Osteoblast (primary cell): ENCODE measurements around the gene DCTN2. TPM values are rescaled to one million over a fixed set of nuclear protein-coding genes. Genes with fewer than 3 reads are reported as not detected.
"Not testable (repeated sequence)": the region's sequence is repeated elsewhere in the genome, so short reads cannot be mapped to it uniquely, and the experiment has no call there.

Experiments used
- DNase-seq: peaks from one replicate; pipeline ENCODE4 v3.0.0; 2011; ENCODE audit warnings: low spot score, mixed read lengths; ENCODE audit not compliant: insufficient read length; ENCODE audit errors: missing footprints
- H2AFZ ChIP-seq: 2 replicates; pipeline ENCODE4 v1.6.0; 2011; ENCODE audit warnings: mild to moderate bottlenecking, low read length
- H3K27ac ChIP-seq: 2 replicates; pipeline ENCODE4 v1.5.1; 2011; ENCODE audit warnings: mild to moderate bottlenecking, low read depth, low read length, moderate library complexity
- H3K27me3 ChIP-seq: 2 replicates; pipeline ENCODE4 v1.6.0; 2012; ENCODE audit warnings: mild to moderate bottlenecking, control low read depth, inconsistent platforms, low read length, moderate library complexity; ENCODE audit not compliant: insufficient read depth
- H3K36me3 ChIP-seq: 2 replicates; pipeline ENCODE4 v1.5.1; 2011; ENCODE audit warnings: mild to moderate bottlenecking, low read length, control low read depth, moderate library complexity; ENCODE audit not compliant: insufficient read depth
- H3K4me1 ChIP-seq: 2 replicates; pipeline ENCODE4 v1.5.1; 2011; ENCODE audit warnings: mild to moderate bottlenecking, low read length, control low read depth, moderate library complexity; ENCODE audit not compliant: insufficient read depth
- H3K4me2 ChIP-seq: 2 replicates; pipeline ENCODE4 v1.6.0; 2011; ENCODE audit warnings: mild to moderate bottlenecking, low read length; ENCODE audit not compliant: insufficient read depth
- H3K4me3 ChIP-seq: fragments of 200-600 bp; sonication (generic); 3 replicates; pipeline ENCODE4 v1.5.1; 2012; ENCODE audit warnings: mild to moderate bottlenecking, low read length, inconsistent platforms; ENCODE audit not compliant: insufficient read depth
- H3K79me2 ChIP-seq: 2 replicates; pipeline ENCODE4 v1.6.0; 2012; ENCODE audit warnings: mild to moderate bottlenecking, low read length, control low read depth, inconsistent platforms; ENCODE audit not compliant: insufficient read depth
- H3K9me3 ChIP-seq: 2 replicates; pipeline ENCODE4 v1.5.1; 2011; ENCODE audit warnings: low read depth, low read length, control low read depth
- H4K20me1 ChIP-seq: 2 replicates; pipeline ENCODE4 v1.6.0; 2012; ENCODE audit warnings: mild to moderate bottlenecking, low read length, control low read depth; ENCODE audit not compliant: insufficient read depth
- total RNA-seq: library from RNA; depleted of rRNA; stranded (reverse); fragments of >200 nt; gene quantifications from 2 replicates; pipeline ENCODE4 v1.2.3, GENCODE V29; 2012
- TF ChIP-seq, protein P1 (sequence below): IDR thresholded peaks from 2 replicates; pipeline ENCODE4 v1.5.1; 2011; ENCODE audit warnings: mild to moderate bottlenecking, low read depth, low read length, moderate library complexity; ENCODE audit errors: extremely low read depth

Gene DCTN2
- total RNA-seq, 1 donor, result 123 TPM

DNA sequence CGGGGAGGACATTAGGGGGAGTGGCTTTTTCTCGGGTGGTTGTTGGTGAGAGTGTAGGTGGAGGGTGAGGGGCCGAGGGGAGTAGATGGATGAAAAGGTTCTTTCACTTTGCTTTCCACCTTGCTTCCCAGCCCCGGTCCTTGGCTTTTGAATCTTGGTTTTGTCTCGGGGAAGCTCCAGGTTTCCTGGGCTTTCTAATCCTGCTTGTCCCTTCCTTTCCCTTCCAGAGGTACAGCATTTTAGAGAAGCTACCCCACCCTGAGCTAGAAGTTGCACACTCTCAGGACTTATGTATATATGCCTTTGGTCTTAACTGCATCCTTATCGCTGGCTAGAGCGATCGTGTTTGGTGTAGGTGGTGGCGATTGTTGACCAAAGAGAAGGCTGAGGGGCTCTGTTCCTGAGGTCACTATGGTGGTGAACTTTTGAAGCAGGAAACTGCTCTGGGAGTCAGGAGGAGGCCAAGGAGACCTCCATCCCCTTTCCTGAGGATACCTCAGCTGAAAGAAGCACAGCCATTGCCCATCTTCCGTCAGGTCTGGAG is 44.9 kb upstream of the DCTN2 start:
- peaks cover 6% of the 10 kb centered on the region for H3K36me3 ChIP-seq
- H3K27ac ChIP-seq, result no peak overlapping the region
- peaks cover 9% of the 10 kb centered on the region for H3K4me1 ChIP-seq
- no peaks in the 10 kb centered on the region for H4K20me1 ChIP-seq
- no peak for DNase-seq
- TF ChIP-seq, protein P1, sequence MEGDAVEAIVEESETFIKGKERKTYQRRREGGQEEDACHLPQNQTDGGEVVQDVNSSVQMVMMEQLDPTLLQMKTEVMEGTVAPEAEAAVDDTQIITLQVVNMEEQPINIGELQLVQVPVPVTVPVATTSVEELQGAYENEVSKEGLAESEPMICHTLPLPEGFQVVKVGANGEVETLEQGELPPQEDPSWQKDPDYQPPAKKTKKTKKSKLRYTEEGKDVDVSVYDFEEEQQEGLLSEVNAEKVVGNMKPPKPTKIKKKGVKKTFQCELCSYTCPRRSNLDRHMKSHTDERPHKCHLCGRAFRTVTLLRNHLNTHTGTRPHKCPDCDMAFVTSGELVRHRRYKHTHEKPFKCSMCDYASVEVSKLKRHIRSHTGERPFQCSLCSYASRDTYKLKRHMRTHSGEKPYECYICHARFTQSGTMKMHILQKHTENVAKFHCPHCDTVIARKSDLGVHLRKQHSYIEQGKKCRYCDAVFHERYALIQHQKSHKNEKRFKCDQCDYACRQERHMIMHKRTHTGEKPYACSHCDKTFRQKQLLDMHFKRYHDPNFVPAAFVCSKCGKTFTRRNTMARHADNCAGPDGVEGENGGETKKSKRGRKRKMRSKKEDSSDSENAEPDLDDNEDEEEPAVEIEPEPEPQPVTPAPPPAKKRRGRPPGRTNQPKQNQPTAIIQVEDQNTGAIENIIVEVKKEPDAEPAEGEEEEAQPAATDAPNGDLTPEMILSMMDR, result no peak
- peak overlapping the region; percentile 97 for H2AFZ ChIP-seq
- no peaks in the 10 kb centered on the region for H3K9me3 ChIP-seq
- H3K4me2 ChIP-seq, result peak overlapping the region; percentile 92
- peaks cover 16% of the 10 kb centered on the region for H3K27me3 ChIP-seq
- H3K79me2 ChIP-seq, result peaks cover 7% of the 10 kb centered on the region
- peak overlapping the region; percentile 94 for H3K4me3 ChIP-seq

DNA sequence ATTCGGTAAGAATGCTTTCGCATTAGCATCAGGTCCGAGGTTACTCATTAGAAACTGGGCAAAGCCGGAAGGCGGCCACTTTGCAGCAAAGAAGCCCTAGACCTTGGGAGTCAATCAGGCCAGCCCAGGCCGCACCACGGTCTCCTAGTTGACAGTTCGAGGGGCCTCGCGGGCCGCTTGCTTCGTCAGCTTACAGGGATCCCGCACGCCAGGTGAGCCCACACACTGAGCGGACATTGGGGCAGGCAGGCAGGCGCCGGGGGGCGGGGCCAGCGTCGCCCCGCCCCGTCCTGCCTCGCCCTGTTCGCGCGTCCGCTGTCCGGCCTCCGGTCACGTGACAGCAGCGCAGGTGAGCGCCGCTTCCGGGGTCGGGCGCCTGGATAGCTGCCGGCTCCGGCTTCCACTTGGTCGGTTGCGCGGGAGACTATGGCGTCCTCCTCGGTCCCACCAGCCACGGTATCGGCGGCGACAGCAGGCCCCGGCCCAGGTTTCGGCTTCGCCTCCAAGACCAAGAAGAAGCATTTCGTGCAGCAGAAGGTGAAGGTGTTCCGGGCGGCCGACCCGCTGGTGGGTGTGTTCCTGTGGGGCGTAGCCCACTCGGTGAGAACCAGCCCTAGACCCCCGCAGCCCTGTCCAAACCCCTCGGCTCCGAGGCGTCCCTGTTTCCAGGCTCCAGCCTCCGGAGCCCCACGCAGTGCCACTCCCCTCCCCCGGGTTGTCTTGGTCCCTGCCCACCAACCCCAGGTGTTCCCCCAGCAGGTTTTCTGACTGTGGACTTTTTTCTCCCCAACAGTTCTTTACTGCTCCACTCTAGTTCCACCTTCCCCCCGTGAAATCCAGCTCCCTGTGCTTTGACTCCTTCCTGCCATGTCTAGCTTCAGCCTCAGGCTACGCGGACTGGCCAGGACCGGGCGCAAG is 44.1 kb upstream of the DCTN2 start, which contains the start of gene PIP4K2C:
Gene PIP4K2C, plus strand, starts transcription at position 329 of the 918 bp plus-strand sequence. Its CDS starts 98 bp downstream, at position 427.
- Histone ChIP-seq H3K4me2 (peak within 1 kb of the TSS; percentile 92), H3K9me3 (no peaks in the 10 kb centered on the region), H3K36me3 (peaks cover 5% of the 10 kb centered on the region), H3K4me1 (peaks cover 9% of the 10 kb centered on the region), H3K4me3 (peak within 1 kb of the TSS; percentile 94), H3K27me3 (peaks cover 21% of the 10 kb centered on the region), H4K20me1 (no peaks in the 10 kb centered on the region), H3K27ac (peak within 1 kb of the TSS; percentile 41), H2AFZ (peak within 1 kb of the TSS; percentile 97), H3K79me2 (peaks cover 7% of the 10 kb centered on the region)
- peak; percentile 91 for DNase-seq
- TF ChIP-seq, protein P1, result no peak

DNA sequence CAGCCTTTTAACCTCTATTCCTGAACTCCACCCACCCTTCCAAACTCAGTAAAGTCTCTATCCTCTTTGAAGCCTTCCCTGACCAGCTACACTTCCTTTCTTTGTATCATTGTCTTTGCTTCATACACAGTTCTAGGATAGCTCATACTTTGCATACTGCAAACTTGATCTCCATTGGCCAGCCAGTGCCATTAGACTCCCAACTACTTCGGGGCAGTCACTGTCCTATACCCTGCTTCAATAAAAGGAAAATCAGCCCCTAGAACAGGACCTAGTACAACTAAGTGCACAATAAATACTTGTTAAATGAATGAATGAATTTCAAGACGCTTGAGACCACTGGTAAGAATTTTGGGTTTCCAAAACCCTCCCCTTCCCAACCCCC is 43.5 kb upstream of the DCTN2 start:
- no peaks in the 10 kb centered on the region for H3K36me3 ChIP-seq
- DNase-seq, result no peak
- TF ChIP-seq, protein P1, result no peak
- no peaks in the 10 kb centered on the region for H4K20me1 ChIP-seq
- H3K4me1 ChIP-seq, result peaks cover 9% of the 10 kb centered on the region
- no peaks in the 10 kb centered on the region for H3K9me3 ChIP-seq
- peaks cover 26% of the 10 kb centered on the region for H3K27me3 ChIP-seq
- H3K4me3 ChIP-seq, result peak overlapping the region; percentile 94
- H3K4me2 ChIP-seq, result peak overlapping the region; percentile 92
- peak overlapping the region; percentile 41 for H3K27ac ChIP-seq
- H3K79me2 ChIP-seq, result peaks cover 7% of the 10 kb centered on the region
- peak overlapping the region; percentile 97 for H2AFZ ChIP-seq

DNA sequence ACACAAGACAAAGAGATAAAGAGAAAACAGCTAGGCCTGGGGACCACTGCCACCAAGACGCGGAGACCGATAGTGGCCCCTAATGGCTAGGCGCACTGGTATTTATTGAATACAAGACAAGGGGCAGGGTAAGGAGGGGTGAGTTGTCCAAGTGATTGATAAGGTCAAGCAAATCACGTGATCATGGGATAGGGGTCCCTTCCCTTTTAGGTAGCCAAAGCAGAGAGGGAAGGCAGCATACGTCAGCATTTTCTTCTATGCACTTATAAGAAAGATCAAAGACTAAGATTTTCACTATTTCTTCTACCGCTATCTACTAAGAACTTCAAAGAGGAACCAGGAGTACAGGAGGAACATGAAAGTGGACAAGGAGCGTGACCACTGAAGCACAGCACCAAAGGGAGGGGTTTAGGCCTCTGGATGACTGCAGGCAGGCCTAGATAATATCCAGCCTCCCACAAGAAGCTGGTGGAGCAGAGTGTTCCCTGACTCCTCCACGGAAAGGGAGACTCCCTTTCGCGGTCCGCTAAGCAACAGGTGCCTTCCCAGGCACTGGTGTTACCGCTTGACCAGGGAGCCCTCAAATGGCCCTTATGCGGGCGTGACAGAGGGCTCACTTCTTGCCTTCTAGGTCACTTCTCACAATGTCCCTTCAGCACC is 42.1 kb upstream of the DCTN2 start:
- H3K4me1 ChIP-seq, H3K36me3 ChIP-seq, H3K79me2 ChIP-seq, H2AFZ ChIP-seq, H3K4me2 ChIP-seq, H3K9me3 ChIP-seq, H3K4me3 ChIP-seq, H3K27ac ChIP-seq, H4K20me1 ChIP-seq, DNase-seq: not testable (repeated sequence)
- peaks cover 35% of the 10 kb centered on the region for H3K27me3 ChIP-seq
